GM08714 (cell line): ENCODE results near the gene PRH2.

Source experiments
- H3K4me3 ChIP-seq: fragments of 200-500 bp; sonication (Bioruptor generic); 2 replicates; pipeline ENCODE4 v1.5.1; 2014; ENCODE audit warnings: mild to moderate bottlenecking, low read length, inconsistent platforms
- ZNF274 ChIP-seq: IDR thresholded peaks from 2 replicates; pipeline ENCODE4 v1.6.1; 2012; ENCODE audit warnings: mild to moderate bottlenecking, low read depth, low read length

Gene PRH2

GRCh38 chr12:10940389-10940788, 11.4 kb downstream of the PRH2 start:
- TF ChIP-seq ZNF274, result no peak
- H3K4me3 ChIP-seq, result no peak overlapping the region

- no peak for TF ChIP-seq ZNF274
These were observed 12.3 kb downstream of the PRH2 start for GRCh38 chr12:10941369-10941768.

GRCh38 chr12:10941916-10942607, 13.0 kb downstream of the PRH2 start:
- no peak for TF ChIP-seq ZNF274
- H3K4me3 ChIP-seq, result no peak overlapping the region

More at GRCh38 chr12:10941369-10941768, 12.3 kb downstream of the PRH2 start:
- no peak overlapping the region for H3K4me3 ChIP-seq

GRCh38 chr12:10943167-10943566, 14.1 kb downstream of the PRH2 start:
- H3K4me3 ChIP-seq, result no peak overlapping the region
- TF ChIP-seq ZNF274, result no peak

GRCh38 chr12:10952645-10953044, 23.6 kb downstream of the PRH2 start:
- no peak overlapping the region for H3K4me3 ChIP-seq
- TF ChIP-seq ZNF274, result no peak

- no peak for TF ChIP-seq ZNF274
- H3K4me3 ChIP-seq, result no peak overlapping the region
These were observed 27.0 kb downstream of the PRH2 start for GRCh38 chr12:10956085-10956484.

- TF ChIP-seq ZNF274, result no peak
- no peak overlapping the region for H3K4me3 ChIP-seq
These were observed 28.7 kb downstream of the PRH2 start for GRCh38 chr12:10957741-10958140.

GRCh38 chr12:10959804-10960203, 30.8 kb downstream of the PRH2 start:
- H3K4me3 ChIP-seq, result no peak overlapping the region
- TF ChIP-seq ZNF274, result no peak

GRCh38 chr12:10960211-10960610, 31.2 kb downstream of the PRH2 start:
- TF ChIP-seq ZNF274, result no peak
- H3K4me3 ChIP-seq, result no peak overlapping the region

GRCh38 chr12:10965476-10965875, 36.4 kb downstream of the PRH2 start:
- TF ChIP-seq ZNF274, result no peak
- no peak overlapping the region for H3K4me3 ChIP-seq

GRCh38 chr12:10966314-10966713, 37.3 kb downstream of the PRH2 start:
- no peak for TF ChIP-seq ZNF274
- H3K4me3 ChIP-seq, result no peak overlapping the region

GRCh38 chr12:10967409-10967808, 38.4 kb downstream of the PRH2 start:
- TF ChIP-seq ZNF274, result no peak

GRCh38 chr12:10968765-10969456, 39.9 kb downstream of the PRH2 start:
- H3K4me3 ChIP-seq, result no peak overlapping the region
- TF ChIP-seq ZNF274, result no peak

More at GRCh38 chr12:10967409-10967808, 38.4 kb downstream of the PRH2 start:
- H3K4me3 ChIP-seq, result no peak overlapping the region

GRCh38 chr12:10974965-10975364, 45.9 kb downstream of the PRH2 start:
- no peak for TF ChIP-seq ZNF274
- H3K4me3 ChIP-seq, result no peak overlapping the region

GRCh38 chr12:10982244-10982643, 53.2 kb downstream of the PRH2 start:
- TF ChIP-seq ZNF274, result no peak
- H3K4me3 ChIP-seq, result no peak overlapping the region
